ENCODE measurements around the gene PDE4B. TPM values are rescaled to one million over a fixed set of nuclear protein-coding genes. Genes with fewer than 3 reads are reported as not detected.

Gene PDE4B
- total RNA-seq, 2 experiments from 2014 or later, result 23.4 to 26.2 TPM

- Mint-ChIP-seq H3K36me3 (ENCODE audit: low read depth) (no peaks in the 10 kb centered on the region), H3K4me3 (no peak overlapping the region), H3K27ac (no peak overlapping the region), H3K9me3 (no peaks in the 10 kb centered on the region), H3K4me1 (ENCODE audit: low read depth) (peaks cover 45% of the 10 kb centered on the region), H3K27me3 (ENCODE audit: low read depth) (no peaks in the 10 kb centered on the region)
- intact Hi-C loops (cut with micrococcal nuclease), result no loop called here
- DNase-seq, result no peak
- CTCF ChIA-PET, result no interaction called here
These were observed 504.3 kb downstream of the PDE4B start for GRCh38 chr1:66296951-66297350.

- Mint-ChIP-seq H3K27me3 (ENCODE audit: low read depth) (no peaks in the 10 kb centered on the region), H3K4me1 (ENCODE audit: low read depth) (peaks cover 54% of the 10 kb centered on the region), H3K9me3 (no peaks in the 10 kb centered on the region), H3K4me3 (no peak overlapping the region), H3K36me3 (ENCODE audit: low read depth) (no peaks in the 10 kb centered on the region), H3K27ac (no peak overlapping the region)
- CTCF ChIA-PET, result interaction anchor here (1.4 kb wide), 1 partner anchor 148 kb away, joined by 7 read pairs; no protein-coding TSS in a partner anchor
- DNase-seq, result no peak
- intact Hi-C loops (cut with micrococcal nuclease), result no loop called here
These were observed 505.8 kb downstream of the PDE4B start for GRCh38 chr1:66298464-66298863.

GRCh38 chr1:66300280-66300971, 507.7 kb downstream of the PDE4B start:
- peaks cover 44% of the 10 kb centered on the region for H3K4me1 Mint-ChIP-seq (ENCODE audit: low read depth)
- H3K27me3 Mint-ChIP-seq (ENCODE audit: low read depth), result no peaks in the 10 kb centered on the region
- peak overlapping the region; percentile 69 for H3K27ac Mint-ChIP-seq
- no peak for DNase-seq
- H3K4me3 Mint-ChIP-seq, result no peak overlapping the region
- H3K9me3 Mint-ChIP-seq, result no peaks in the 10 kb centered on the region
- intact Hi-C loops (cut with micrococcal nuclease), result no loop called here
- CTCF ChIA-PET, result interaction anchor here (0.5 to 4.5 kb wide), 4 partner anchors 9 to 1671 kb away, joined by 3 to 19 read pairs (median 4); no protein-coding TSS in a partner anchor
- no peaks in the 10 kb centered on the region for H3K36me3 Mint-ChIP-seq (ENCODE audit: low read depth)

GRCh38 chr1:66300972-66301451, 508.3 kb downstream of the PDE4B start:
- intact Hi-C loops (cut with micrococcal nuclease), result loop anchor here (1.0 kb wide), 7 partner anchors 19 to 489 kb away; no protein-coding TSS in a partner anchor

GRCh38 chr1:66302184-66302742, 509.6 kb downstream of the PDE4B start:
- no peaks in the 10 kb centered on the region for H3K9me3 Mint-ChIP-seq
- H3K4me3 Mint-ChIP-seq, result no peak overlapping the region
- DNase-seq, result no peak
- H3K4me1 Mint-ChIP-seq (ENCODE audit: low read depth), result peaks cover 35% of the 10 kb centered on the region
- no peaks in the 10 kb centered on the region for H3K36me3 Mint-ChIP-seq (ENCODE audit: low read depth)
- no peaks in the 10 kb centered on the region for H3K27me3 Mint-ChIP-seq (ENCODE audit: low read depth)
- CTCF ChIA-PET, result interaction anchor here (0.8 to 4.5 kb wide), 7 partner anchors 11 to 201 kb away, joined by 3 to 19 read pairs (median 4); no protein-coding TSS in a partner anchor
- intact Hi-C loops (cut with micrococcal nuclease), result no loop called here
- no peak overlapping the region for H3K27ac Mint-ChIP-seq

More at GRCh38 chr1:66300972-66301451, 508.3 kb downstream of the PDE4B start:
- Mint-ChIP-seq H3K9me3 (no peaks in the 10 kb centered on the region), H3K4me1 (ENCODE audit: low read depth) (peaks cover 38% of the 10 kb centered on the region), H3K36me3 (ENCODE audit: low read depth) (no peaks in the 10 kb centered on the region), H3K4me3 (peak overlapping the region; percentile 40), H3K27me3 (ENCODE audit: low read depth) (no peaks in the 10 kb centered on the region), H3K27ac (peak overlapping the region; percentile 69)
- CTCF ChIA-PET, result interaction anchor here (0.6 to 4.5 kb wide), 7 partner anchors 9 to 144 kb away, joined by 3 to 19 read pairs (median 4); no protein-coding TSS in a partner anchor
- peak; percentile 54 for DNase-seq

GRCh38 chr1:66302815-66303214, 510.1 kb downstream of the PDE4B start:
- H3K27me3 Mint-ChIP-seq (ENCODE audit: low read depth), result no peaks in the 10 kb centered on the region
- CTCF ChIA-PET, result interaction anchor here (1.1 to 4.5 kb wide), 5 partner anchors 11 to 201 kb away, joined by 3 to 19 read pairs (median 4); no protein-coding TSS in a partner anchor
- intact Hi-C loops (cut with micrococcal nuclease), result no loop called here
- no peak overlapping the region for H3K4me3 Mint-ChIP-seq
- no peaks in the 10 kb centered on the region for H3K9me3 Mint-ChIP-seq
- no peak for DNase-seq
- no peak overlapping the region for H3K27ac Mint-ChIP-seq
- peaks cover 35% of the 10 kb centered on the region for H3K4me1 Mint-ChIP-seq (ENCODE audit: low read depth)
- no peaks in the 10 kb centered on the region for H3K36me3 Mint-ChIP-seq (ENCODE audit: low read depth)

- no peak overlapping the region for H3K4me3 Mint-ChIP-seq
- no peak overlapping the region for H3K27ac Mint-ChIP-seq
- CTCF ChIA-PET, result interaction anchor here (1.1 to 4.5 kb wide), 5 partner anchors 12 to 200 kb away, joined by 3 to 19 read pairs (median 4); no protein-coding TSS in a partner anchor
- no peak for DNase-seq
- peaks cover 29% of the 10 kb centered on the region for H3K4me1 Mint-ChIP-seq (ENCODE audit: low read depth)
- no peaks in the 10 kb centered on the region for H3K36me3 Mint-ChIP-seq (ENCODE audit: low read depth)
- no peaks in the 10 kb centered on the region for H3K27me3 Mint-ChIP-seq (ENCODE audit: low read depth)
- intact Hi-C loops (cut with micrococcal nuclease), result no loop called here
- H3K9me3 Mint-ChIP-seq, result no peaks in the 10 kb centered on the region
These were observed 511.0 kb downstream of the PDE4B start for GRCh38 chr1:66303646-66304045.

GRCh38 chr1:66304128-66304527, 511.4 kb downstream of the PDE4B start:
- intact Hi-C loops (cut with micrococcal nuclease), result no loop called here
- Mint-ChIP-seq H3K27me3 (ENCODE audit: low read depth) (no peaks in the 10 kb centered on the region), H3K36me3 (ENCODE audit: low read depth) (no peaks in the 10 kb centered on the region), H3K4me1 (ENCODE audit: low read depth) (peaks cover 27% of the 10 kb centered on the region), H3K9me3 (no peaks in the 10 kb centered on the region), H3K4me3 (no peak overlapping the region), H3K27ac (no peak overlapping the region)
- DNase-seq, result no peak
- CTCF ChIA-PET, result interaction anchor here (1.0 to 4.5 kb wide), 5 partner anchors 9 to 199 kb away, joined by 3 to 19 read pairs (median 4); no protein-coding TSS in a partner anchor

- Mint-ChIP-seq H3K9me3 (no peaks in the 10 kb centered on the region), H3K27ac (no peak overlapping the region), H3K4me3 (no peak overlapping the region), H3K36me3 (ENCODE audit: low read depth) (no peaks in the 10 kb centered on the region), H3K27me3 (ENCODE audit: low read depth) (no peaks in the 10 kb centered on the region), H3K4me1 (ENCODE audit: low read depth) (peaks cover 18% of the 10 kb centered on the region)
- DNase-seq, result no peak
- CTCF ChIA-PET, result interaction anchor here (0.8 to 1.9 kb wide), 2 partner anchors 19 to 49 kb away, joined by 3 to 5 read pairs; no protein-coding TSS in a partner anchor
- intact Hi-C loops (cut with micrococcal nuclease), result no loop called here
These were observed 513.2 kb downstream of the PDE4B start for GRCh38 chr1:66305927-66306326.

GRCh38 chr1:66309006-66309741, 516.5 kb downstream of the PDE4B start:
- Mint-ChIP-seq H3K27ac (no peak overlapping the region), H3K27me3 (ENCODE audit: low read depth) (no peaks in the 10 kb centered on the region), H3K9me3 (no peaks in the 10 kb centered on the region), H3K4me3 (no peak overlapping the region), H3K4me1 (ENCODE audit: low read depth) (no peaks in the 10 kb centered on the region), H3K36me3 (ENCODE audit: low read depth) (no peaks in the 10 kb centered on the region)
- intact Hi-C loops (cut with micrococcal nuclease), result no loop called here
- no peak for DNase-seq
- CTCF ChIA-PET, result interaction anchor here (1.6 to 2.3 kb wide), 2 partner anchors 12 to 57 kb away, joined by 3 to 5 read pairs; no protein-coding TSS in a partner anchor

GRCh38 chr1:66311092-66311491, 518.4 kb downstream of the PDE4B start:
- Mint-ChIP-seq H3K4me3 (no peak overlapping the region), H3K9me3 (no peaks in the 10 kb centered on the region), H3K36me3 (ENCODE audit: low read depth) (no peaks in the 10 kb centered on the region)

GRCh38 chr1:66311628-66312027, 518.9 kb downstream of the PDE4B start:
- no peak for DNase-seq
- no peaks in the 10 kb centered on the region for H3K36me3 Mint-ChIP-seq (ENCODE audit: low read depth)
- intact Hi-C loops (cut with micrococcal nuclease), result no loop called here
- no peak overlapping the region for H3K27ac Mint-ChIP-seq
- CTCF ChIA-PET, result interaction anchor here (0.6 kb wide), 1 partner anchor 27 kb away, joined by 4 read pairs; no protein-coding TSS in a partner anchor
- H3K4me1 Mint-ChIP-seq (ENCODE audit: low read depth), result peaks cover 4% of the 10 kb centered on the region
- H3K27me3 Mint-ChIP-seq (ENCODE audit: low read depth), result no peaks in the 10 kb centered on the region
- H3K4me3 Mint-ChIP-seq, result no peak overlapping the region
- no peaks in the 10 kb centered on the region for H3K9me3 Mint-ChIP-seq

More at GRCh38 chr1:66311092-66311491, 518.4 kb downstream of the PDE4B start:
- no peaks in the 10 kb centered on the region for H3K27me3 Mint-ChIP-seq (ENCODE audit: low read depth)
- intact Hi-C loops (cut with micrococcal nuclease), result no loop called here
- H3K4me1 Mint-ChIP-seq (ENCODE audit: low read depth), result no peaks in the 10 kb centered on the region
- no peak overlapping the region for H3K27ac Mint-ChIP-seq
- no peak for DNase-seq
- CTCF ChIA-PET, result no interaction called here

Measured in activated naive CD4-positive, alpha-beta T cell treated with anti-CD3 and anti-CD28 coated beads for 36 hours (primary cell).